Uterus (tissue), 2 donors: Measurements from ENCODE around the gene CACNG8.

ENCODE experiments used
- POLR2A ChIP-seq, 2 donors: fragments of 450-650 bp; IDR thresholded peaks; one replicate each; pipeline ENCODE4 v1.6.1; 2016; ENCODE audit warnings: antibody characterized with exemption in 2 of 2, mild to moderate bottlenecking in 1 of 2, moderate library complexity in 1 of 2
- TF ChIP-seq, protein P1 (sequence below), 4 experiments: fragments of 200-600 bp in 2 of 4; fragments of 450-650 bp in 2 of 4; sonication (generic) in 2 of 4; IDR thresholded peaks; one replicate each; pipeline ENCODE4 v1.5.1; 2016 to 2019; ENCODE audit warnings: antibody characterized with exemption in 4 of 4, mild to moderate bottlenecking in 2 of 4, moderate library complexity in 1 of 4

DNA sequence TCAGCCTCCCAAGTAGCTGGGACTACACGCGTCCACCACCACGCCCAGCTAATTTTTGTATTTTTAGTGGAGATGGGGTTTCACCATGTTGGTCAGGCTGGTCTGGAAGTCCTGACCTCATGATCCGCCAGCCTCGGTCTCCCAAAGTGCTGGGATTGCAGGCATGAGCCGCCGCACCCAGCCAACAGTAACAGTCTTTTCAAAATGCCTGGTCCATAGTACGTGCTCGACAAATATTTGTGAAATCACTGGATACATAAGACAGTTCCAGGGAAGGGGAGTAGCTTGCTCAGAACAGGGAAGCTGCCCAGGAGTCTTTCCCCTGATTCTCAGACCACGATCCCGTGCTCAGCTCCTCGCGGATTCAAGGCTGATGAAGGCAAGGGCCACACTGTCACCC lies 59.2 kb downstream of the CACNG8 start:
- no peak for TF ChIP-seq POLR2A (IDR thresholded peaks at IDR 0.05)
- TF ChIP-seq, protein P1, sequence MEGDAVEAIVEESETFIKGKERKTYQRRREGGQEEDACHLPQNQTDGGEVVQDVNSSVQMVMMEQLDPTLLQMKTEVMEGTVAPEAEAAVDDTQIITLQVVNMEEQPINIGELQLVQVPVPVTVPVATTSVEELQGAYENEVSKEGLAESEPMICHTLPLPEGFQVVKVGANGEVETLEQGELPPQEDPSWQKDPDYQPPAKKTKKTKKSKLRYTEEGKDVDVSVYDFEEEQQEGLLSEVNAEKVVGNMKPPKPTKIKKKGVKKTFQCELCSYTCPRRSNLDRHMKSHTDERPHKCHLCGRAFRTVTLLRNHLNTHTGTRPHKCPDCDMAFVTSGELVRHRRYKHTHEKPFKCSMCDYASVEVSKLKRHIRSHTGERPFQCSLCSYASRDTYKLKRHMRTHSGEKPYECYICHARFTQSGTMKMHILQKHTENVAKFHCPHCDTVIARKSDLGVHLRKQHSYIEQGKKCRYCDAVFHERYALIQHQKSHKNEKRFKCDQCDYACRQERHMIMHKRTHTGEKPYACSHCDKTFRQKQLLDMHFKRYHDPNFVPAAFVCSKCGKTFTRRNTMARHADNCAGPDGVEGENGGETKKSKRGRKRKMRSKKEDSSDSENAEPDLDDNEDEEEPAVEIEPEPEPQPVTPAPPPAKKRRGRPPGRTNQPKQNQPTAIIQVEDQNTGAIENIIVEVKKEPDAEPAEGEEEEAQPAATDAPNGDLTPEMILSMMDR (IDR thresholded peaks at IDR 0.05) = no peak
